ENCODE data around the gene NAA25. TPM values are rescaled to one million over a fixed set of nuclear protein-coding genes. Genes with fewer than 3 reads are reported as not detected.

NAA25 gene
- total RNA-seq, 4 donors from 2014 or later = 22.4 to 37.1 (median 24.7) TPM

DNA sequence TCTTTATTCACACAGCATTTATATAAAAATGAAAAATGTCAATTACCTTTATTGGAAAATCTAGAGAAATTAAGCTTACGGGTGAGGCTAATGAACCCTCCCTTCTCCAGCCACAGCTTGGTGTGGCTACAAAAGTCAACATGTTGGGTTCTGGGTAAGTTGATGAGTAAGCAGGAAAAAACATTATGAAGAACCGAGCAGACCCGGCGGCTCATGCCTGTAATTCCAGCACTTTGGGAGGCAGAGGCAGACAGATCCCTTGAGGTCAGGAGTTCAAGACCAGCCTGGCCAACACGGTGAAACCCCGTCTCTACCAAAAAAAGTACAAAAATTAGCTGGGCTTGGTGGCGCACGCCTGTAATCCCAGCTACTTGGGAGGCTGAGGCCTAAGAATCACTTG is 10.9 kb downstream of the NAA25 start:
- Histone ChIP-seq H3K27ac (no peak overlapping the region), H3K4me1 (no peaks in the 10 kb centered on the region), H3K36me3 (peaks cover 0 to 8% of the 10 kb centered on the region in 2 donors), H3K9me3 (no peaks in the 10 kb centered on the region), H3K4me3 (replicated peaks in 1 of 3) (no peak overlapping the region), H3K27me3 (no peaks in the 10 kb centered on the region)
- WGBS, 2 donors = 91 to 92% methylated on average over 8 of the region's 8 CpGs
- DNase-seq = no peak
- intact Hi-C loops (cut with DNase I) = no loop called here
- TF ChIP-seq CTCF (IDR thresholded peaks at IDR 0.05) = no peak
- TF ChIP-seq POLR2A (IDR thresholded peaks at IDR 0.05) = no peak

GRCh38 chr12:112096667-112097066 is 11.9 kb downstream of the NAA25 start:
- 78 to 80% methylated on average over 2 of the region's 2 CpGs for WGBS, 2 donors
- H3K4me1 ChIP-seq = no peaks in the 10 kb centered on the region
- intact Hi-C loops (cut with DNase I) = no loop called here
- no peaks in the 10 kb centered on the region for H3K27me3 ChIP-seq
- TF ChIP-seq CTCF (IDR thresholded peaks at IDR 0.05) (no peak), POLR2A (IDR thresholded peaks at IDR 0.05) (no peak)
- peaks cover 4 to 8% of the 10 kb centered on the region in 2 donors for H3K36me3 ChIP-seq
- DNase-seq = no peak
- no peak overlapping the region for H3K4me3 ChIP-seq (replicated peaks in 1 of 3)
- no peak overlapping the region for H3K27ac ChIP-seq
- no peaks in the 10 kb centered on the region for H3K9me3 ChIP-seq

DNA sequence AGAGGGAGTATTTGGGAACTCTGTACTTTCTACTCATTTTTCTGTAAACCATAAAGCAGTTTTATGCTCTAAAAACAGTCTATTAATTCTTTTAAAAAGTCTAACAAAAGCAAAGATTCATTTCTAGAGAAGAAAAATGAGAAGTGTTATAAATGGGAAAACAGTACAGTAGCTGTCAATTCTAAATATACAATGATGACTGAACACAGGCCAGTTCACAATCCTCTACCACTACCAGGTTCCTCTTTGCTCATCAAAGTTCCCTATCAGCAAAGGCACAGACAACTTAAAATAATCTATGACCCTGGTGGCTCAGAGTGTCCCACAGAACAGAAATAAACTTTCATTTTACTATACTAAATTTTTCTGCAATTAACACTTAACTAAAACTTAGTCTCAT is 12.5 kb downstream of the NAA25 start:
- no peaks in the 10 kb centered on the region for H3K9me3 ChIP-seq
- intact Hi-C loops (cut with DNase I) = no loop called here
- no peaks in the 10 kb centered on the region for H3K27me3 ChIP-seq
- no peak overlapping the region for H3K4me3 ChIP-seq (replicated peaks in 1 of 3)
- TF ChIP-seq CTCF (IDR thresholded peaks at IDR 0.05) = no peak
- no peak for TF ChIP-seq POLR2A (IDR thresholded peaks at IDR 0.05)
- DNase-seq = no peak
- H3K27ac ChIP-seq = no peak overlapping the region
- peaks cover 4 to 10% of the 10 kb centered on the region in 2 donors for H3K36me3 ChIP-seq
- no peaks in the 10 kb centered on the region for H3K4me1 ChIP-seq

DNA sequence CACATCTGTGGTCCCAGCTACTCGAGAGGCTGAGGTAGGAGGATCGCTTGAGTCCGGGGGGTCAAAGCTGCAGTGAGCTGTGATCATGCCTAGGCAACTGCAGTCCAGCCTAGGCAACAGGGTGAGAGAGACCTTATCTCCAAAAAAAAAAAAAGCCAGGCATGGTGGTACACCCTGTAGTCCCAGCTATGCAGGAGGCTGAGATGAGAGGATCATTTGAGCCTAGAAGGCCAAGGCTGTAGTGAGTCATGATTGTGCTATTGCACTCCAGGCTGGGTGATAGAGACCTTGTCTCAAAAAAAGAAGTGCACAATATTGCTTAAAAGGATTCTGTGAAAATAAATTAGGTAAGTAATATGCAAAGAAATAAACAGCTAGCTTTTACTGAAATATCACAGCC is 17.0 kb downstream of the NAA25 start:
- Histone ChIP-seq H3K27ac (no peak overlapping the region), H3K36me3 (peaks cover 12 to 14% of the 10 kb centered on the region in 2 donors), H3K9me3 (no peaks in the 10 kb centered on the region), H3K4me3 (replicated peaks in 1 of 3) (no peak overlapping the region), H3K27me3 (no peaks in the 10 kb centered on the region), H3K4me1 (no peaks in the 10 kb centered on the region)
- WGBS, 2 donors = 90 to 98% methylated on average over 2 to 3 of the region's 3 CpGs
- TF ChIP-seq CTCF (IDR thresholded peaks at IDR 0.05) (no peak), POLR2A (IDR thresholded peaks at IDR 0.05) (no peak)
- intact Hi-C loops (cut with DNase I) = no loop called here
- no peak for DNase-seq

DNA sequence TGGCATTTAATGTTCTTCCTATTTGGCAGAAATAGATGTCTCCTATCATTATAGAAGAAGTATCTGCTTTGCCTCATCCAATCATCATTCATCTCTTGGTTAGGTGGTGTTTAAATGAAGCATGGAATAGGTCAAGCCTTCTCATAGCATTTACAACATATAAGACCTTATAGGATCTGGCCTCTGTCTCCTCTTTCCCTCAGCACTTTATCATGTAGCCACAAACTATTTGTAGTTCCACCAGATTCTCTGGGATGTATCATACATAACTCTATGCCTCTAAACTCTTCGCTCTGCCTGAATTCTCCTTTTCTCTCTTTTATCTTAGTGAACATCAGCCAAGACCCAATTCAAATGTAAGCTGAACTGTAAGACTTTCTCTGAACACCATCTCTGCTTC is 20.7 kb downstream of the NAA25 start:
- TF ChIP-seq CTCF (IDR thresholded peaks at IDR 0.05) (no peak), POLR2A (IDR thresholded peaks at IDR 0.05) (no peak)
- H3K27ac ChIP-seq = no peak overlapping the region
- intact Hi-C loops (cut with DNase I) = no loop called here
- WGBS, 2 donors = 100% methylated on average over 1 of the region's 1 CpG
- no peaks in the 10 kb centered on the region for H3K9me3 ChIP-seq
- no peak for DNase-seq
- H3K4me3 ChIP-seq (replicated peaks in 1 of 3) = no peak overlapping the region
- H3K27me3 ChIP-seq = no peaks in the 10 kb centered on the region
- no peaks in the 10 kb centered on the region for H3K4me1 ChIP-seq
- H3K36me3 ChIP-seq = peaks cover 12 to 14% of the 10 kb centered on the region in 2 donors
